ENCODE data around the gene GLIS1. TPM values are rescaled to one million over a fixed set of nuclear protein-coding genes. Genes with fewer than 3 reads are reported as not detected.

GLIS1 gene
- total and polyA plus RNA-seq, 2 donors (not counting 3 experiments of a cell fraction or from before 2014, with no cell fraction given): not detected

- no peaks in the 10 kb centered on the region for H3K79me2 ChIP-seq (ENCODE audit: control insufficient read depth, insufficient read depth, low read length)
- intact Hi-C loops (cut with micrococcal nuclease): no loop called here
- DNase-seq (ENCODE audit: low read depth, low spot score) (no peak), FAIRE-seq (no peak)
- no peaks in the 10 kb centered on the region for H3K4me1 ChIP-seq (ENCODE audit: control insufficient read depth, extremely low read depth, insufficient read depth, low read length)
- no peak overlapping the region for H3K9ac ChIP-seq (replicated peaks; ENCODE audit: extremely low read depth, insufficient read depth, low read length)
- BruUV-seq (replicated peaks): no TSS peak
- H3K27me3 ChIP-seq (ENCODE audit: control insufficient read depth in 2 of 2, insufficient read depth in 2 of 2, low read length in 2 of 2): no peaks in the 10 kb centered on the region
- H3K36me3 ChIP-seq (ENCODE audit: control insufficient read depth in 2 of 2, extremely low read depth in 1 of 2, insufficient read depth in 2 of 2, low read length in 2 of 2): no peaks in the 10 kb centered on the region
- H3K4me3 ChIP-seq (replicated peaks in 1 of 3; ENCODE audit: insufficient read depth in 1 of 3, low read depth in 1 of 3, low read length in 3 of 3): no peak overlapping the region
- no peaks in the 10 kb centered on the region for H3K9me1 ChIP-seq (replicated peaks; ENCODE audit: control insufficient read depth, extremely low read depth, insufficient read depth, low read length)
- dilution Hi-C loops (cut with MboI; ENCODE audit: extremely low pct_ligation_motif_present, low sequenced_read_pairs): no loop called here
- H3K27ac ChIP-seq (ENCODE audit: insufficient read depth, low read depth, low read length): no peak overlapping the region
- no peak overlapping the region for H3K4me2 ChIP-seq (ENCODE audit: insufficient read depth, low read length)
- H2AFZ ChIP-seq (ENCODE audit: low read depth, low read length): no peak overlapping the region
- ChIA-PET CTCF (no interaction called here), POLR2A (no interaction called here)
- no peaks in the 10 kb centered on the region for H4K20me1 ChIP-seq (replicated peaks; ENCODE audit: control insufficient read depth, extremely low read depth, insufficient read depth, low read length)
- H3K9me3 ChIP-seq (replicated peaks; ENCODE audit: control insufficient read depth, insufficient read depth, low read length): no peaks in the 10 kb centered on the region
- TF ChIP-seq MYC (IDR thresholded peaks at IDR 0.05; ENCODE audit: low read depth, low read length): no peak
- no peak for TF ChIP-seq GATA2 (IDR thresholded peaks at IDR 0.05; ENCODE audit: insufficient read depth, insufficient read length, low read depth, low read length)
- TF ChIP-seq MAX (IDR thresholded peaks at IDR 0.05; ENCODE audit: insufficient read depth, insufficient read length): no peak
- TF ChIP-seq CTCF (IDR thresholded peaks at IDR 0.05; ENCODE audit: extremely low read depth in 1 of 2, insufficient read depth in 1 of 2, low read depth in 1 of 2, low read length in 2 of 2): no peak
- no peak for TF ChIP-seq FOS (IDR thresholded peaks at IDR 0.05; ENCODE audit: borderline replicate concordance, insufficient read depth, low read length)
- TF ChIP-seq POLR2AphosphoS5 (IDR thresholded peaks at IDR 0.05; ENCODE audit: insufficient read depth, low read depth, low read length): no peak
- no peak for TF ChIP-seq POLR2A (IDR thresholded peaks at IDR 0.05; ENCODE audit: low read depth, low read length)
- TF ChIP-seq EZH2 (IDR thresholded peaks at IDR 0.05; ENCODE audit: borderline replicate concordance, low read depth, low read length, severe bottlenecking): no peak
- TF ChIP-seq JUN (IDR thresholded peaks at IDR 0.05; ENCODE audit: borderline replicate concordance, insufficient read depth, insufficient read length, low read depth): no peak
These were observed 159.5 kb downstream of the GLIS1 start for GRCh38 chr1:53579221-53580008.
